ENCODE data around the gene SMYD1. TPM values are rescaled to one million over a fixed set of nuclear protein-coding genes. Genes with fewer than 3 reads are reported as not detected.

Gene SMYD1
- total and polyA plus RNA-seq, 5 donors, result 96.1 to 198 (median 150) TPM

DNA sequence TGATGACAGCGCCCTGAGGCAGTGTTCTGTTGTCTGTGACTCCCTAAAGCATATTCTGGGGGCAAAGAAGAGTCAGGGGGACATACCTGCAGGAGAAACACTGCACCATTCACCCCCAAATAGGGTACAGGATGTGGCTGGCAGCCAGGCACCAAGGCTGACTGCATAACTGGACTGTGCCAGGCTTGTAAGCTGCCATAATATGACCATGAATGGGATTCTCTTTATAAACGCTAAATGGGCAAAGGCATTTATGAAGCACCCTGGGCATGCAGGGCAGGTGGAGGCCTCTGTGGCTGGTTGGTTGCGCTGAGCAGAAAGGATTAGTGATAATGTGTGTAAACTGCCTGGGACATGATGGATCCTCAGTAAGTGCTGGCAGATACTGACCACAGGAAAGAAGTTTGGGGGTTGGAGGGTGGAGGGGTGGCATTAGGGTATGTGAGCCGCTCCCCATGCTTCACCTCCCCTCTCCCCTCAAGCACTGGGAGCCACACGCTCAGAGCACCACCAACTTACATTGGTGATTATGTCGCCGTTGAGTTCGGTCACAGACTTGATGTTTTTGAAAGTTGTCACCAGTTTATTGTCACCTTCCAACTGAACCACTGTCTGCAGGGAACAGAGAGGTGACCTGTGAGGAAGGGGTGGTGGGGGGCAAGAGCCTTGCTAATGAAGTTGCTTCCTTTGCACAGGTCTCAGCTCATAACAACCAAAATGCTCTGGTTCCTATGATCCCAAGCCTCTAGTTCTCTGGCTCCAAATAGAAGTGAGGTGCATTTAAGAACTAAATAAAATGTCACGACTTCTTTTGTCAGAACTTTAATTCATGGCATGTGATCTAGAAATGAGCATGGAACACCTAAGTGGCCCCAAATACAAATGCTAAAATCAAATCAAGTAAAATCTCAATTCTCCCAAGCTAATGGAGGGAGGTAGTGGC lies 56.6 kb downstream of the SMYD1 start:
- 87% methylated on average over 9 of the region's 9 CpGs for WGBS
- DNase-seq (no peak), ATAC-seq (no peak)
- H3K4me3 ChIP-seq (ENCODE audit: low read length), result no peak overlapping the region
- no peaks in the 10 kb centered on the region for H3K27me3 ChIP-seq (ENCODE audit: control insufficient read depth, insufficient read depth)
- no peaks in the 10 kb centered on the region for H3K9me3 ChIP-seq (ENCODE audit: control insufficient read depth, low read length)
- intact Hi-C loops (cut with DNase I), result no loop called here
- no peaks in the 10 kb centered on the region for H3K4me1 ChIP-seq (ENCODE audit: control insufficient read depth, insufficient read depth, low read length)
- H3K27ac ChIP-seq (ENCODE audit: low read length), result no peak overlapping the region

DNA sequence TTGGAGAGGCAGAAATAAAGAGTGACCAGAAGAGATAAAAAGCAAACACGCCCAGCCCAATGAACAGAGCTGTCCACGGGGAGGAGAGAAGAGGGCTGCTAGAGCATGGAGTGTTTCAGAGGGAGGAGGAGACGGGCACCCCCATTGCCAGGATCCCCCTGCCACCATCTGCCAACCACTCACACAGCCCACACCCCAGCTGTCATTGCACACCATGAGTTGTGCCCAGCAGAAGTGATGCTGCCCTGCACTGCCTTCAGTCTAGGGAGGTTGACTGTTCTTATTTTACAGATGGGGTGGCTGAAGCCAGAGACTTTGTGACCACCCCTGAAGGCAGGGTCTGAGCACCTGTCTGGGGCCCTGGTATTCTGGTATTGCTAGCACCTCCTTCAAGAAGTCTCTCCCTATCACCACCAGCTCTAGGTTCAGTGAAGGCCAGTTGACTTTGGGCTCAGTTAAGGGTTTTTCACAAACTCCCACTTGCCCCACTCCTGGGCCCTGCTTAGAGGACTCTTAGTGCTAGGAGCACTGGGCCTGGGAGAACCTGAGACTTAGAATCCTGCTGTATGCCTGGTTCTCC lies 57.8 kb downstream of the SMYD1 start:
- Histone ChIP-seq H3K27ac (ENCODE audit: low read length) (no peak overlapping the region), H3K9me3 (ENCODE audit: control insufficient read depth, low read length) (no peaks in the 10 kb centered on the region), H3K4me3 (ENCODE audit: low read length) (no peak overlapping the region), H3K4me1 (ENCODE audit: control insufficient read depth, insufficient read depth, low read length) (no peaks in the 10 kb centered on the region), H3K27me3 (ENCODE audit: control insufficient read depth, insufficient read depth) (no peaks in the 10 kb centered on the region)
- DNase-seq (no peak), ATAC-seq (no peak)
- WGBS, result 66% methylated on average over 3 of the region's 3 CpGs
- intact Hi-C loops (cut with DNase I), result no loop called here

DNA sequence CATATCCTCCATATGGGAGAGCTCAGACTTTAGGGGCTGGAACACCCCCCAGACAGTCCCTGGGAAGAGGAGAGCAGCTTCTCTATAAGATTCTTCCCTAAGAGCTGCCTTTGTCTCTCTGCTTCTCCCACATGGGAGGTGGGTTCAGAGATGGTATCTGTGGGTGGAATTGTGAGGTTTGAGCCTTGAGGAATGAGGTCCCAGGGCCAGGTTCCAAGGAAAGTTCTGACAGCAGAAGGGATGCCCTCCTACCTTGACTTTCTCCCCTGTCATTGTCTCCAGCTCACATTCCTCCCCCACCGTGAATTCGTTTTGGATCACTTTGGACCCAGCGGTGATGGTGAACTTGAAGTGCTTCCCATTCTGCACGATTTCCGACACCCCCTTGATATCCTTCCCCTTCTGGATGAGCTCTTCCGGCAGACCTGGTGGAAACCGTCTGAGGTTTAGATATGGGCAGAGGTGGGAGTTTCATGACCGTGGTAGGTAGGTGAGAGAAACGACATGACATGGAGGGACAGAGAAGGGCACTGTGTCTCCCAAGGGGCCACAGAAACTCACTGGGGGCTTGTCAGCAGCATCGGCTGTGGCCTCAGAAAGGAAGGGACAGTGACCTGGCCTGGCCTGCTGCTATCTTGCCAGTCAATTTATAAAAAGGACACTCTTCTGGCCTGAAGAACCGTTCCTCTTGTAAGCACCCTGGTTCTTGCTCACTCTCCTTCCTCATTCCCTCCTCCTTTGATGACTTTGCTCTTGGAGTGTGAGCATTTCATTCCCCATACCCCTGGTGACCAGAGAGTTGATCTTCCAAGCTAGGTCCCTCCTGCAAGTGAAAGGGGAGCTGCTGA lies 58.5 kb downstream of the SMYD1 start:
- ATAC-seq (no peak), DNase-seq (no peak)
- intact Hi-C loops (cut with DNase I), result no loop called here
- Histone ChIP-seq H3K4me3 (ENCODE audit: low read length) (no peak overlapping the region), H3K27ac (ENCODE audit: low read length) (no peak overlapping the region), H3K9me3 (ENCODE audit: control insufficient read depth, low read length) (no peaks in the 10 kb centered on the region), H3K4me1 (ENCODE audit: control insufficient read depth, insufficient read depth, low read length) (no peaks in the 10 kb centered on the region), H3K27me3 (ENCODE audit: control insufficient read depth, insufficient read depth) (no peaks in the 10 kb centered on the region)
- WGBS, result 76% methylated on average over 11 of the region's 11 CpGs

DNA sequence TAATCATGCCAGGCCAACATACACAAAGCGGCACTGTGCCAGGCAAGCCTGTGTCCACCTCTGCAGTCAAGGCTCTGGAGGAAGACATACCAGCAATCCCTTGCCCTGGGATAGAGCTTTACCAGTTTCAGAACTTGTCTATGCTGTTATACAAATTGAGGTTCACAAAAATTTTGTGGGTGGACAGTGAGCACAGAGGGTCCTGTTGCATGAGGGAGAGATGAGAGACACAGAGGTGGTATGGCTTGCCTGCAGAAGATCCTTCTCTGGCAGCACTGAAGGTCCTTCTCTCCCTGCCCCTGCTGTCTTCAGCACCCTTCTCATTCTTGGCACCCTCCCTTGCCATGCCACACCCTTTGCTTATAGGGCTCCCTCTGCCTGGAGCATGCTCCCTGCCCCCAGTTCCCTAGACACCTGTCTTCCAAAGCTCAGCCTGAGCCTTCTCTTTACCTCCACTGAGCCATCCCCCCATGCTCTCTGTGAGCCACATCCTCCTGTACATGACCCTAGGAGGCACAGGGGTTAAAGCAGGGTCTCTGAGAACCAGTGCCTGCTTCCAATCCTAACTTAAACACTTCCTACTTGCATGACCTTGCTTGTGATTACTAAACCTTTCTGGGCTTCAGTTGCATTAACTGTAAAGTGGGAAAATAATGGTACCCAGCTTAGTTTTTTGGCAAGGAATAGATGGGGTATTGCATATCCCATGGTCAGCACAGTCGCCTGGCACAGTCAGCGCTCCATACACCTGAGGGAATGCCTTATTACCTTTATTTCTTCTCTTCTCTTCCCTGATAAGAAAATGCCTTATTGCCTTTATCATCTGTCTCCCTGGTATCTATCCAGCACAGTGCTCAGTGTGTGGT lies 59.4 kb downstream of the SMYD1 start:
- H3K9me3 ChIP-seq (ENCODE audit: control insufficient read depth, low read length), result no peaks in the 10 kb centered on the region
- intact Hi-C loops (cut with DNase I), result no loop called here
- H3K27ac ChIP-seq (ENCODE audit: low read length), result no peak overlapping the region
- H3K27me3 ChIP-seq (ENCODE audit: control insufficient read depth, insufficient read depth), result no peaks in the 10 kb centered on the region
- WGBS, result 90% methylated on average over 3 of the region's 3 CpGs
- peak in 1 of 2 donors; percentile 15 for ATAC-seq
- DNase-seq, result no peak
- no peaks in the 10 kb centered on the region for H3K4me1 ChIP-seq (ENCODE audit: control insufficient read depth, insufficient read depth, low read length)
- no peak overlapping the region for H3K4me3 ChIP-seq (ENCODE audit: low read length)

DNA sequence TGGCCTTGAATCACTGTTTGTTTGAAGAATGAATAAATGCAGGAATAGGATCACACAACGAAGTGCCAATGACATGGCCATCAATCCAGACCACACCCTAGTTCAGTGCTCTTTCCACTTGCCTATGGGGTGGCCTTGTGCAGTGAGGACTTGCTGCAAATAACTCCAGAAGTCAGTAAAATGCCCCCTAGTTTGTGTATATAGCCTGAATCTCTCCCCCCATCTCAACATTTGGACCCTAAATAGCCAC lies 59.9 kb downstream of the SMYD1 start:
- H3K9me3 ChIP-seq (ENCODE audit: control insufficient read depth, low read length), result no peaks in the 10 kb centered on the region
- 65% methylated on average over 1 of the region's 1 CpG for WGBS
- no peak overlapping the region for H3K27ac ChIP-seq (ENCODE audit: low read length)
- no peaks in the 10 kb centered on the region for H3K27me3 ChIP-seq (ENCODE audit: control insufficient read depth, insufficient read depth)
- DNase-seq (no peak), ATAC-seq (no peak)
- no peaks in the 10 kb centered on the region for H3K4me1 ChIP-seq (ENCODE audit: control insufficient read depth, insufficient read depth, low read length)
- intact Hi-C loops (cut with DNase I), result no loop called here
- no peak overlapping the region for H3K4me3 ChIP-seq (ENCODE audit: low read length)

DNA sequence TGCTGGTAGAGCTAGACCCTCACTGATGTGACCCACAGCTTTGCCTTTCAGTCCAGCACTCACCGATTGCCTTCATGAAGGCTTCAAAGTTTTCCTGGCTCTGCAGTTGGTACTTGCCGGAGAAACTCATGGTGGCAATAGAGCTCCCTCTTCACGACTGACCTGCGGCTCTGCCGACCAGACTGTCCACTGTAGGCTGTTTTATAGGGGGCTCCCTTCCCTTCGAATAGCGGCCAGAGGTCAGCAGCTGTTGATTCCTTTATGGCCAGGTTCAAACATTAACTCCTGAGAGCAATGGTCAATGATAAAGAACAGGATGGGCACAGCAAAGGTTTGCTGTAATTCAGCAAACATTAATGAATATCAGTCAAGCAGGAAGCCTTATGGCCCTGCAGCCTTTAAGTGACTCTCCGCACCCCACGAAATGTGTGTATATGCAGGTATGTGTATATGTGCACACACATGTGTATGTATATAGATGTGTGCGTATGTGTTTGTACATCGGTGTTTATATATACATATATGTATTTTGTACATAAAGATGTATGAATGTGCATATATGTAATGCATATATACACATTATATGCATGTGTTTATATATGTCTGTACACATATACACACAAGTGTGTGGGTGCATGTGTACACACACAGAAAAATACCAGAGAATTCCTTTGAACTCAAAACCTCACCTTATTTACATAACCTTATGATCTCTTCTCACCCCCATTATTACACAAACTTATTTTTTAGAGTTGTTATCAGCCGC lies 60.4 kb downstream of the SMYD1 start, which contains the start of gene FABP1:
TSS of gene FABP1 (minus strand) at position 175 of the 766 bp plus-strand sequence. CDS start at position 130, 45 bp downstream.
- DNase-seq (no peak), ATAC-seq (no peak)
- intact Hi-C loops (cut with DNase I), result no loop called here
- Histone ChIP-seq H3K4me1 (ENCODE audit: control insufficient read depth, insufficient read depth, low read length) (no peaks in the 10 kb centered on the region), H3K27ac (ENCODE audit: low read length) (no peak within 1 kb of the TSS), H3K9me3 (ENCODE audit: control insufficient read depth, low read length) (no peaks in the 10 kb centered on the region), H3K4me3 (ENCODE audit: low read length) (no peak within 1 kb of the TSS), H3K27me3 (ENCODE audit: control insufficient read depth, insufficient read depth) (no peaks in the 10 kb centered on the region)
- 87% methylated on average over 12 of the region's 12 CpGs for WGBS

DNA sequence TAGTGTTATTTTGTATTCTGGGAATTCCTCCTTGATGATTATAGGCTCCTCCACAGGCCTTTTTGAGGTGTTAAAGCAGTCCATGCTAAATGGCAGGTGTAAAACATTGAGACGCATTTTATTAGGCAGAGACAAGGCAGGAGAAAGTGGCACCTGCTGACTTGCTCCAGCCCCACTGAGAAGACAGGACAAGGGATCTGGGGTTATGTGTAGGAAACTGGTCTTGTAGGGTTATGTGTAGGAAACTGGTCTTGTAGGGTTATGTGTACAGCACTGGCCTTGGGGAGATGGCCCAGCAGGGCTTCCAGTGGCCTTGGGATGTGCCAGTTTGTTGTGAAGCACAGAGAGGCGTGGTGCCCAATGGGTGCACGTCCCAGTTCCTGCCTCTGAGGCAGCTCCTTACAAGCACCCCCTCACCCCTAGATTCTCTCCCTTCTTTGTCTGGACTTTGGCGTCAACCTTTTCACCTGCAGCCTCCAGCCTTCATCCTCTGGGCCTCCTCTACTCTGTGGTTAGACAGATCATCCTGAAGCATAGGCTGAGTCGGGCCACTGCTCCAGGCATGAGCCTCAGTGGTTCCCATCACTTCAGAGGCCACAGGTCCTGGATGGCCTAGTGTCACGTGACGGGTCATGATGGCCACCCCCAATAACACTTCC lies 61.2 kb downstream of the SMYD1 start:
- intact Hi-C loops (cut with DNase I), result no loop called here
- Histone ChIP-seq H3K27ac (ENCODE audit: low read length) (no peak overlapping the region), H3K9me3 (ENCODE audit: control insufficient read depth, low read length) (no peaks in the 10 kb centered on the region), H3K4me1 (ENCODE audit: control insufficient read depth, insufficient read depth, low read length) (no peaks in the 10 kb centered on the region), H3K4me3 (ENCODE audit: low read length) (no peak overlapping the region), H3K27me3 (ENCODE audit: control insufficient read depth, insufficient read depth) (no peaks in the 10 kb centered on the region)
- DNase-seq (no peak), ATAC-seq (no peak)
- WGBS, result 92% methylated on average over 7 of the region's 7 CpGs

DNA sequence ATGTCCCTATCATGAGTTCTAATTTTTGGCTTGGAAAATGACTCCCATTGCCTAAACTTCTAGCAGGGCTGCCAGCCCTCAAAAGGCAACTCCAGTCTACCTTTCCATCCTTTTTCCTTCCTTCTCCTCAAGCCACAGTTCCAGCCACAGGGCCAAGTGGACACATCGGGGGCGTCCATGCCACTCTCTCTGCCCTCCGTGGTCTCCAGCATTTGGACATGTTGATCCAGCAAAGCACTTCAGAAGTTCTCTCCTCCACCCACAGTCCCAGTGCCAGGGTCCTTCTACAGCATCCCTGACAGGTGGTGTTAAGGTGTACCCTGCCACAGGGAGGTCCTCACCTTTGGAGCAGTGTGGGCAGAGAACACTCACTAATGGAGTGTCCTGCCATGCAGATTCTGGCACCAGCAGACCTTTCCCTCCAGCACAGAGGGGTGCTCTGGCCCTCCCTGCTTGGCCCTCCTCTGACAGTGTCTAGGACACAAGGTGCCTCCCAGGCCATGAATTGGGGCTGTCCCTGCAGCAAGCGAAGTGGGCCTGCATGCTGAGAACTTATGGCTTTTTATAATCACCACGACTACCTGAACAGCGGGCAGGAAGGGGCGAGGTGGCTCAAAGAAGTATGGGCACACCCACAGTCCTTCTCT lies 61.8 kb downstream of the SMYD1 start:
- Histone ChIP-seq H3K27me3 (ENCODE audit: control insufficient read depth, insufficient read depth) (no peaks in the 10 kb centered on the region), H3K4me1 (ENCODE audit: control insufficient read depth, insufficient read depth, low read length) (no peaks in the 10 kb centered on the region), H3K4me3 (ENCODE audit: low read length) (no peak overlapping the region), H3K27ac (ENCODE audit: low read length) (no peak overlapping the region), H3K9me3 (ENCODE audit: control insufficient read depth, low read length) (no peaks in the 10 kb centered on the region)
- intact Hi-C loops (cut with DNase I), result no loop called here
- DNase-seq (no peak), ATAC-seq (peak in 1 of 2 donors; percentile 42)
- WGBS, result 87% methylated on average over 7 of the region's 7 CpGs

DNA sequence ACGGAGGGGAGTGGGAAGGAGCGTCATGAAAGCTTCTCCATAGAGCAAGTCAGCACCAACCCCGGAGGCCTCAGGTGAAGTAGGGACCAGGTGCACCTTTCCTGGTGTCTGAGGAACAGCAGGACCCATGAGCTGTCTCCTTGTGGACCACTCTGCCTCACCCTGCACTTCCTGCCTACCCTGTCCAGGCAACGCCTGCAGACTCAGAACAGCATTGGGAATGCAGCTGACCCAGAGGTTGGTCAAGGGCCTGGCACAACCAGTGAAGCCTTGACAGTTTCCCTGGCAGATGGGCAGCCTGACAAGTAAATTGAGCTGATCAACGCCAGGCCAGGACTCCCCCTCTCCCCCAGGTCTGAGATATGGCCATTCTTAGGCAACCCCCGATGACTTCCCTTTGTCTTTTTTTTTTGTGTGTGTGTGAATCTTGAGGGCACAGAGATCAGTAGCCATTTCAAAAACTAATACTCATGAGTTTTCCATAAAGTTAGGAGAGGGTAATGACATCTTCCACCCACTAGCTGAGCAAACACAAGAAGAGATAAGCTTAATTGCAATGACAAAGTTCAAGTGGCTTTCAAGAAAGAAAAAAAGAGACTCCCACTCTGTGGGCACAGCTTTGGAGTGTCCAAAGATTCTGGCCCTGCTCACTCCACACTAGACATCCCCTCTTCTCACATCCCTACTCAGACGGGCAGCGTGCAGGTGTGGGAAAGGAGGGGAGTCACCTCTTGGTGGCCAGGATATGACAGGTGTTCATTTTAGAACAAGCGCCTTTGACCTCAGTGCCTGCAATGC lies 63.8 kb downstream of the SMYD1 start:
- Histone ChIP-seq H3K27me3 (ENCODE audit: control insufficient read depth, insufficient read depth) (no peaks in the 10 kb centered on the region), H3K4me3 (ENCODE audit: low read length) (no peak overlapping the region), H3K27ac (ENCODE audit: low read length) (no peak overlapping the region), H3K9me3 (ENCODE audit: control insufficient read depth, low read length) (no peaks in the 10 kb centered on the region), H3K4me1 (ENCODE audit: control insufficient read depth, insufficient read depth, low read length) (no peaks in the 10 kb centered on the region)
- ATAC-seq (no peak), DNase-seq (no peak)
- intact Hi-C loops (cut with DNase I), result loop anchor here in 1 of 4 donors (2.0 kb wide), 1 partner anchor 23 kb away; no protein-coding TSS in a partner anchor
- WGBS, result 60% methylated on average over 9 of the region's 9 CpGs

Data from right cardiac atrium (tissue), 5 donors.